Stomach (tissue), 4 donors: ENCODE results near the gene FBXW7.

ENCODE experiments used
- CTCF ChIP-seq, 7 experiments: fragments of 450-650 bp in 4 of 7; fragments of 200-600 bp in 3 of 7; sonication (generic) in 3 of 7; IDR thresholded peaks; one replicate each; pipeline ENCODE4 v1.5.1; 2016 to 2019; ENCODE audit warnings: antibody characterized with exemption in 7 of 7, control low read depth in 2 of 7, mild to moderate bottlenecking in 1 of 7
- EP300 ChIP-seq: sonication (generic); formaldehyde crosslinking; IDR thresholded peaks from one replicate; pipeline ENCODE4 v1.6.1; 2017; ENCODE audit warnings: antibody characterized with exemption

- TF ChIP-seq CTCF (IDR thresholded peaks at IDR 0.05) (no peak), EP300 (no peak)
Measured at GRCh38 chr4:152437561-152437960, 98.3 kb downstream of the FBXW7 start.
